Esophagus (tissue), 2 donors: ENCODE results near the gene PLEKHA6. TPM values are rescaled to one million over a fixed set of nuclear protein-coding genes. Genes with fewer than 3 reads are reported as not detected.
A peak's percentile ranks its signal among the peaks of the same experiment; 100 is the strongest.

Source experiments
- H3K27ac ChIP-seq, 2 donors: one replicate each; pipeline ENCODE4 v1.5.1; 2013; ENCODE audit warnings: low read depth in 2 of 2, mild to moderate bottlenecking in 2 of 2, inconsistent platforms in 1 of 2, low read length in 1 of 2, moderate library complexity in 1 of 2
- H3K27me3 ChIP-seq, 2 donors: one replicate each; pipeline ENCODE4 v1.6.1; 2013; ENCODE audit warnings: low read length in 2 of 2, control low read depth in 1 of 2, mild to moderate bottlenecking in 1 of 2; ENCODE audit not compliant: insufficient read depth in 2 of 2, control insufficient read depth in 1 of 2
- H3K36me3 ChIP-seq, 2 donors: one replicate each; pipeline ENCODE4 v1.6.1; 2013; ENCODE audit warnings: low read length in 1 of 2; ENCODE audit not compliant: control insufficient read depth in 2 of 2, insufficient read depth in 2 of 2
- H3K4me1 ChIP-seq, 2 donors: one replicate each; pipeline ENCODE4 v1.6.1; 2013; ENCODE audit warnings: low read length in 1 of 2; ENCODE audit not compliant: control insufficient read depth in 2 of 2, insufficient read depth in 2 of 2
- H3K4me3 ChIP-seq, 2 donors: one replicate each; pipeline ENCODE4 v1.5.1; 2013; ENCODE audit warnings: low read length in 2 of 2, mild to moderate bottlenecking in 2 of 2, low read depth in 1 of 2, moderate library complexity in 1 of 2
- H3K9me3 ChIP-seq, 2 donors: one replicate each; pipeline ENCODE4 v1.6.1; 2013; ENCODE audit warnings: mild to moderate bottlenecking in 2 of 2, low read depth in 1 of 2, low read length in 1 of 2, moderate library complexity in 1 of 2; ENCODE audit not compliant: control insufficient read depth in 2 of 2, insufficient read depth in 1 of 2
- WGBS, 2 donors: extraction: QIAGEN DNeasy Blood & Tissue Kit; methylation state at CpG; one replicate each; pipeline ENCODE4 v1.1.7; 2013; 5-methylcytosine and 5-hydroxymethylcytosine counted together
- polyA plus RNA-seq, 2 donors: library from polyadenylated mRNA; stranded (reverse); fragments of 200-250 nt; gene quantifications; one replicate each; pipeline ENCODE4 v1.2.3, GENCODE V29; 2013
- donor health status: healthy with polysubstance abuse.
- donor health status: Bipolar disorder and iron deficiency.

Gene PLEKHA6
- polyA plus RNA-seq, 2 donors: 11.0 to 36.3 TPM

- WGBS, 2 donors: 48 to 50% methylated on average over 7 of the region's 7 CpGs
- peaks cover 0 to 12% of the 10 kb centered on the region in 2 donors for H3K4me1 ChIP-seq
- peak overlapping the region in 1 of 2 donors; percentile 7 for H3K27ac ChIP-seq
- peaks cover 0 to 2% of the 10 kb centered on the region in 2 donors for H3K9me3 ChIP-seq
- no peaks in the 10 kb centered on the region for H3K27me3 ChIP-seq
- no peak overlapping the region for H3K4me3 ChIP-seq
- H3K36me3 ChIP-seq: no peaks in the 10 kb centered on the region
Measured at GRCh38 chr1:204296431-204296988, 63.2 kb downstream of the PLEKHA6 start.

GRCh38 chr1:204295671-204296070 lies 64.1 kb downstream of the PLEKHA6 start:
- 42 to 72% methylated on average over 10 of the region's 10 CpGs for WGBS, 2 donors
- H3K4me3 ChIP-seq: no peak overlapping the region
- H3K9me3 ChIP-seq: peaks cover 0 to 2% of the 10 kb centered on the region in 2 donors
- H3K4me1 ChIP-seq: peaks cover 0 to 7% of the 10 kb centered on the region in 2 donors
- H3K27me3 ChIP-seq: no peaks in the 10 kb centered on the region
- no peaks in the 10 kb centered on the region for H3K36me3 ChIP-seq
- H3K27ac ChIP-seq: peak overlapping the region; percentile 28 to 40

GRCh38 chr1:204294357-204294756 lies 65.4 kb downstream of the PLEKHA6 start:
- Histone ChIP-seq H3K9me3 (peaks cover 0 to 2% of the 10 kb centered on the region in 2 donors), H3K4me3 (no peak overlapping the region), H3K27me3 (no peaks in the 10 kb centered on the region), H3K4me1 (peaks cover 0 to 7% of the 10 kb centered on the region in 2 donors), H3K27ac (peak overlapping the region in 1 of 2 donors; percentile 24), H3K36me3 (no peaks in the 10 kb centered on the region)
- WGBS, 2 donors: 29 to 52% methylated on average over 5 of the region's 5 CpGs

GRCh38 chr1:204293605-204294337 lies 66.0 kb downstream of the PLEKHA6 start:
- H3K9me3 ChIP-seq: peaks cover 0 to 2% of the 10 kb centered on the region in 2 donors
- H3K27ac ChIP-seq: peak overlapping the region; percentile 24 to 47

GRCh38 chr1:204292740-204293139 lies 67.0 kb downstream of the PLEKHA6 start:
- peak overlapping the region in 1 of 2 donors; percentile 58 for H3K27ac ChIP-seq
- no peaks in the 10 kb centered on the region for H3K36me3 ChIP-seq
- no peaks in the 10 kb centered on the region for H3K27me3 ChIP-seq
- H3K4me3 ChIP-seq: no peak overlapping the region
- H3K9me3 ChIP-seq: peaks cover 0 to 2% of the 10 kb centered on the region in 2 donors
- WGBS, 2 donors: 35 to 64% methylated on average over 4 to 5 of the region's 5 CpGs
- peaks cover 5 to 12% of the 10 kb centered on the region in 2 donors for H3K4me1 ChIP-seq

More at GRCh38 chr1:204293605-204294337, 66.0 kb downstream of the PLEKHA6 start:
- H3K4me3 ChIP-seq: no peak overlapping the region
- peaks cover 0 to 7% of the 10 kb centered on the region in 2 donors for H3K4me1 ChIP-seq
- WGBS, 2 donors: 42 to 54% methylated on average over 7 of the region's 7 CpGs
- H3K36me3 ChIP-seq: no peaks in the 10 kb centered on the region
- no peaks in the 10 kb centered on the region for H3K27me3 ChIP-seq

- Histone ChIP-seq H3K4me3 (no peak overlapping the region), H3K27ac (no peak overlapping the region), H3K36me3 (no peaks in the 10 kb centered on the region), H3K4me1 (peaks cover 5 to 13% of the 10 kb centered on the region in 2 donors), H3K9me3 (peaks cover 0 to 2% of the 10 kb centered on the region in 2 donors), H3K27me3 (no peaks in the 10 kb centered on the region)
- WGBS, 2 donors: 52 to 70% methylated on average over 4 of the region's 4 CpGs
Measured at GRCh38 chr1:204289280-204289679, 70.4 kb downstream of the PLEKHA6 start.

- peaks cover 0 to 2% of the 10 kb centered on the region in 2 donors for H3K9me3 ChIP-seq
- H3K4me3 ChIP-seq: no peak overlapping the region
- 39 to 45% methylated on average over 8 of the region's 8 CpGs for WGBS, 2 donors
- H3K36me3 ChIP-seq: no peaks in the 10 kb centered on the region
- peak overlapping the region; percentile 33 to 34 for H3K27ac ChIP-seq
- no peaks in the 10 kb centered on the region for H3K27me3 ChIP-seq
- peaks cover 5 to 19% of the 10 kb centered on the region in 2 donors for H3K4me1 ChIP-seq
Measured at GRCh38 chr1:204288021-204288588, 71.6 kb downstream of the PLEKHA6 start.

- WGBS, 2 donors: 65 to 77% methylated on average over 8 of the region's 8 CpGs
- no peak overlapping the region for H3K4me3 ChIP-seq
- peaks cover 0 to 2% of the 10 kb centered on the region in 2 donors for H3K9me3 ChIP-seq
- peaks cover 5 to 19% of the 10 kb centered on the region in 2 donors for H3K4me1 ChIP-seq
- H3K27me3 ChIP-seq: no peaks in the 10 kb centered on the region
- H3K36me3 ChIP-seq: no peaks in the 10 kb centered on the region
- no peak overlapping the region for H3K27ac ChIP-seq
Measured at GRCh38 chr1:204287466-204287891, 72.2 kb downstream of the PLEKHA6 start.

GRCh38 chr1:204286831-204287421 lies 72.8 kb downstream of the PLEKHA6 start:
- 29 to 31% methylated on average over 8 of the region's 8 CpGs for WGBS, 2 donors
- Histone ChIP-seq H3K4me1 (peaks cover 5 to 19% of the 10 kb centered on the region in 2 donors), H3K9me3 (no peaks in the 10 kb centered on the region), H3K27ac (peak overlapping the region in 1 of 2 donors; percentile 24), H3K27me3 (no peaks in the 10 kb centered on the region), H3K4me3 (no peak overlapping the region), H3K36me3 (no peaks in the 10 kb centered on the region)
